ENCODE results near the gene IRF4.

GRCh38 chr6:354631-355280 is 36.8 kb upstream of the IRF4 start:
- TF ChIP-seq POLR2A (IDR thresholded peaks at IDR 0.05) (no peak), CTCF (IDR thresholded peaks at IDR 0.05) (no peak)

All from testis (tissue), 2 donors.